K562 (cell line): ENCODE measurements around the gene DPEP2NB. TPM values are rescaled to one million over a fixed set of nuclear protein-coding genes. Genes with fewer than 3 reads are reported as not detected.
A peak's percentile ranks its signal among the peaks of the same experiment; 100 is the strongest.

Experiments used
- CBX2 ChIP-seq: fragments of 200-600 bp; sonication (generic); IDR thresholded peaks from one replicate; pipeline ENCODE4 v1.6.1; 2012; ENCODE audit warnings: mild to moderate bottlenecking, low read length, inconsistent platforms; ENCODE audit not compliant: insufficient read depth, poor library complexity, severe bottlenecking
- CEBPB ChIP-seq: fragments of 450-650 bp; IDR thresholded peaks from 2 replicates; pipeline ENCODE4 v1.6.1; 2016; ENCODE audit warnings: missing genetic modification characterization, missing compliant biosample characterization
- CREM ChIP-seq: IDR thresholded peaks from 2 replicates; pipeline ENCODE4 v1.6.1; 2014; ENCODE audit warnings: antibody characterized with exemption, low read depth
- ELF2 ChIP-seq: fragments of 250-450 bp; sonication (Bioruptor Pico); IDR thresholded peaks from 2 replicates; pipeline ENCODE4 v1.5.0; 2021; ENCODE audit warnings: mild to moderate bottlenecking
- ERF ChIP-seq: fragments of 450-650 bp; formaldehyde crosslinking; IDR thresholded peaks from 2 replicates; pipeline ENCODE4 v1.4.0; 2020; ENCODE audit warnings: mild to moderate bottlenecking, mixed read lengths
- FOS ChIP-seq: IDR thresholded peaks from 3 replicates; pipeline ENCODE4 v1.6.1; 2011; ENCODE audit not compliant: insufficient read length; ENCODE audit errors: extremely low read depth
- LCOR ChIP-seq: sonication (generic); formaldehyde crosslinking; IDR thresholded peaks from 2 replicates; pipeline ENCODE4 v1.8.0; 2022; ENCODE audit warnings: mild to moderate bottlenecking, missing genetic modification reagents
- NR2C1 ChIP-seq, 2 experiments: fragments of 450-650 bp; IDR thresholded peaks; 2 replicates each; pipeline ENCODE4 v1.6.1; 2017; ENCODE audit warnings: mild to moderate bottlenecking in 2 of 2, antibody characterized with exemption in 1 of 2, inconsistent platforms in 1 of 2, missing compliant biosample characterization in 1 of 2, missing genetic modification characterization in 1 of 2
- PHB ChIP-seq: fragments of 250-450 bp; sonication (Bioruptor Pico); IDR thresholded peaks from 2 replicates; pipeline ENCODE4 v1.5.0; 2021
- POU5F1 ChIP-seq: fragments of 150-350 bp; IDR thresholded peaks from 2 replicates; pipeline ENCODE4 v1.6.1; 2014; ENCODE audit warnings: borderline replicate concordance, low read length, low read depth, mild to moderate bottlenecking; ENCODE audit not compliant: partially characterized antibody
- RBBP5 ChIP-seq: fragments of 200-600 bp; sonication (generic); IDR thresholded peaks from 2 replicates; pipeline ENCODE4 v1.6.1; 2012; ENCODE audit warnings: borderline replicate concordance, mild to moderate bottlenecking, low read length, control low read depth, inconsistent platforms; ENCODE audit not compliant: insufficient read depth, poor library complexity, severe bottlenecking
- SAFB2 ChIP-seq: fragments of 200-400 bp; formaldehyde crosslinking; IDR thresholded peaks from 2 replicates; pipeline ENCODE4 v1.6.1; 2018; ENCODE audit warnings: borderline replicate concordance, low read length, low read depth, moderate library complexity; ENCODE audit not compliant: severe bottlenecking
- TRIM28 ChIP-seq: fragments of 450-650 bp; IDR thresholded peaks from 2 replicates; pipeline ENCODE4 v1.6.1; 2017
- ZNF124 ChIP-seq: sonication (generic); formaldehyde crosslinking; IDR thresholded peaks from 2 replicates; pipeline ENCODE4 v1.8.1; 2022; ENCODE audit warnings: missing genetic modification reagents
- ZNF253 ChIP-seq: fragments of 250-450 bp; sonication (Bioruptor Pico); conservative IDR thresholded peaks from 2 replicates; pipeline ENCODE4 v1.6.1; 2021; ENCODE audit warnings: mild to moderate bottlenecking
- ZNF324 ChIP-seq: fragments of 250-450 bp; sonication (Bioruptor Pico); IDR thresholded peaks from 2 replicates; pipeline ENCODE4 v1.4.0; 2020; ENCODE audit warnings: mild to moderate bottlenecking
- ZNF436 ChIP-seq: fragments of 250-450, 450-650 bp; sonication (Bioruptor Pico); formaldehyde crosslinking; IDR thresholded peaks from 2 replicates; pipeline ENCODE4 v1.7.0; 2020; ENCODE audit warnings: mild to moderate bottlenecking
- ZNF444 ChIP-seq: fragments of 250-450 bp; sonication (Bioruptor Pico); IDR thresholded peaks from 2 replicates; pipeline ENCODE4 v1.4.0; 2020; ENCODE audit warnings: mild to moderate bottlenecking, moderate library complexity
- polyA plus RNA-seq, 8 experiments: library from polyadenylated mRNA; depleted of rRNA in 4 of 8; stranded (reverse) in 5 of 8; unstranded in 3 of 8; fragments of >200 nt; fragmentation: Nextera tagmentation in 2 of 8; fragmentation: Illumina TruSeq in 1 of 8; extraction: Ambion mirVana in 2 of 8; extraction: Trizol in 1 of 8; gene quantifications; 2 replicates each; pipeline versions ENCODE4 v1.2.1 to v1.2.3, GENCODE V29; 2011 to 2014; ENCODE audit warnings: inconsistent platforms in 1 of 8, missing spikeins in 1 of 8
- total RNA-seq, 7 experiments: library from RNA; depleted of rRNA in 6 of 7; stranded (reverse); fragments of >200 nt in 6 of 7; fragmentation: Illumina TruSeq in 2 of 7; extraction: Trizol in 2 of 7; gene quantifications; 2 replicates each; pipeline versions ENCODE4 v1.2.1 to v1.2.3, GENCODE V29; 2011 to 2021; ENCODE audit warnings: low replicate concordance in 1 of 7
- TF ChIP-seq, protein P1 (sequence below): fragments of 250-450 bp; sonication (Bioruptor Pico); IDR thresholded peaks from 2 replicates; pipeline ENCODE4 v1.5.0; 2021
- TF ChIP-seq, protein P2 (sequence below), 3 experiments: IDR thresholded peaks in 2 of 3; conservative IDR thresholded peaks in 1 of 3; 2 replicates each; pipeline ENCODE4 v1.5.1; 2011 to 2012; ENCODE audit warnings: low read length in 3 of 3, mild to moderate bottlenecking in 3 of 3, control low read depth in 2 of 3, improper control_type of control experiment in 1 of 3, inconsistent platforms in 1 of 3, low read depth in 1 of 3, mixed read lengths in 1 of 3, moderate library complexity in 1 of 3; ENCODE audit not compliant: insufficient read depth in 2 of 3
- TF ChIP-seq, protein P3 (sequence below): sonication (generic); formaldehyde crosslinking; IDR thresholded peaks from 2 replicates; pipeline ENCODE4 v1.8.0; 2022; ENCODE audit warnings: mild to moderate bottlenecking, low read depth, missing genetic modification reagents
- TF ChIP-seq, protein P4 (sequence below): fragments of 250-450 bp; sonication (Bioruptor Pico); IDR thresholded peaks from 2 replicates; pipeline ENCODE4 v1.5.0; 2021; ENCODE audit warnings: mild to moderate bottlenecking, moderate library complexity

The DPEP2NB gene
- total and polyA plus RNA-seq, 9 of the 15 experiments (the other 6 are each of a cell fraction or from before 2014, with no cell fraction given), result not detected

DNA sequence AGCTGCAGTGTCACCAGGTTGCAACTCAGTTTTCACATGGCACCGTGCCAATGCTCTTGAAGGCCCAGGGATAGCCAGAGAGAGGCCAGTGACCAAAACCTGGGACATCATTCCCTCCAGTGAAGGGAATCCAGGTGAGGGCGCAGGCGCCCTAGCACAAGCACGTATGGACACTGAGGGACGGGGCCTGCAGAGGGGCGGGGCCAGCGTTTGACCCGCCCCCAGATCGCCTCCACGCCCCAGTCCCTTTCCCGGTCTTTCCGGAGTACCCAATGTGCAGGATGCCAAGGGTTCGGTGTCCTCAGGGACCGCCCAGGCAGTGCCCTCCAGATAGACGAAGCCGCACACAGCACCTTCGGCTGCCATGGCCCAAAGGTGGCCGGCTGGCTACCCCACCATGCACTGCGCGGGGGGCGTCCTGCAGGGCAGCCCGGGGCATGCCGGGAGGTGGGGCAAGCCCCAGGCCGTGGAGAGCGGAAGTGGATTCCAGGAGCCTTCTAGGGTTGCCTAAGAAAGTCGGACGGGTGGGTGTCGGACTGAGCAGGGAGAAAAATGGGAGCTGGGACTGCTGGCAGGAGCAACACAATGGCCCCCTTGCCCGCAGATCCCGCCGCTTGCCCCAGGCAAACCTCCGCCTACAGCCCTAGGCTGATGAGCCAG is 51.9 kb downstream of the DPEP2NB start (continued):
- TF ChIP-seq, protein P1, sequence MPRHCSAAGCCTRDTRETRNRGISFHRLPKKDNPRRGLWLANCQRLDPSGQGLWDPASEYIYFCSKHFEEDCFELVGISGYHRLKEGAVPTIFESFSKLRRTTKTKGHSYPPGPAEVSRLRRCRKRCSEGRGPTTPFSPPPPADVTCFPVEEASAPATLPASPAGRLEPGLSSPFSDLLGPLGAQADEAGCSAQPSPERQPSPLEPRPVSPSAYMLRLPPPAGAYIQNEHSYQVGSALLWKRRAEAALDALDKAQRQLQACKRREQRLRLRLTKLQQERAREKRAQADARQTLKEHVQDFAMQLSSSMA (CRISPR knock-in tag), result no peak
- no peak for TF ChIP-seq NR2C1 (IDR thresholded peaks at IDR 0.05)
- no peak for TF ChIP-seq NR2C1 (tag; IDR thresholded peaks at IDR 0.05)
- TF ChIP-seq SAFB2, result no peak
- TF ChIP-seq ELF2 (CRISPR knock-in tag), result no peak
- no peak for TF ChIP-seq FOS
- no peak for TF ChIP-seq LCOR (CRISPR knock-in tag)
- no peak for TF ChIP-seq ERF (CRISPR knock-in tag)
- TF ChIP-seq, protein P2, sequence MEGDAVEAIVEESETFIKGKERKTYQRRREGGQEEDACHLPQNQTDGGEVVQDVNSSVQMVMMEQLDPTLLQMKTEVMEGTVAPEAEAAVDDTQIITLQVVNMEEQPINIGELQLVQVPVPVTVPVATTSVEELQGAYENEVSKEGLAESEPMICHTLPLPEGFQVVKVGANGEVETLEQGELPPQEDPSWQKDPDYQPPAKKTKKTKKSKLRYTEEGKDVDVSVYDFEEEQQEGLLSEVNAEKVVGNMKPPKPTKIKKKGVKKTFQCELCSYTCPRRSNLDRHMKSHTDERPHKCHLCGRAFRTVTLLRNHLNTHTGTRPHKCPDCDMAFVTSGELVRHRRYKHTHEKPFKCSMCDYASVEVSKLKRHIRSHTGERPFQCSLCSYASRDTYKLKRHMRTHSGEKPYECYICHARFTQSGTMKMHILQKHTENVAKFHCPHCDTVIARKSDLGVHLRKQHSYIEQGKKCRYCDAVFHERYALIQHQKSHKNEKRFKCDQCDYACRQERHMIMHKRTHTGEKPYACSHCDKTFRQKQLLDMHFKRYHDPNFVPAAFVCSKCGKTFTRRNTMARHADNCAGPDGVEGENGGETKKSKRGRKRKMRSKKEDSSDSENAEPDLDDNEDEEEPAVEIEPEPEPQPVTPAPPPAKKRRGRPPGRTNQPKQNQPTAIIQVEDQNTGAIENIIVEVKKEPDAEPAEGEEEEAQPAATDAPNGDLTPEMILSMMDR (IDR thresholded peaks at IDR 0.05 in 2 of 3, conservative IDR thresholded peaks at IDR 0.05 in 1 of 3; ENCODE audit: insufficient read depth in 2 of 3, low read depth in 1 of 3, low read length in 3 of 3), result peak in 1 of 3 experiments; percentile 26; a peak in 2 of 6 replicates
- TF ChIP-seq POU5F1, result no peak
- TF ChIP-seq ZNF444 (CRISPR knock-in tag), result no peak
- TF ChIP-seq ZNF124 (CRISPR knock-in tag), result no peak
- no peak for TF ChIP-seq PHB (CRISPR knock-in tag)
- no peak for TF ChIP-seq CREM
- TF ChIP-seq ZNF436 (CRISPR knock-in tag), result no peak
- TF ChIP-seq RBBP5, result no peak
- no peak for TF ChIP-seq CBX2
- no peak for TF ChIP-seq ZNF324
- TF ChIP-seq, protein P3, sequence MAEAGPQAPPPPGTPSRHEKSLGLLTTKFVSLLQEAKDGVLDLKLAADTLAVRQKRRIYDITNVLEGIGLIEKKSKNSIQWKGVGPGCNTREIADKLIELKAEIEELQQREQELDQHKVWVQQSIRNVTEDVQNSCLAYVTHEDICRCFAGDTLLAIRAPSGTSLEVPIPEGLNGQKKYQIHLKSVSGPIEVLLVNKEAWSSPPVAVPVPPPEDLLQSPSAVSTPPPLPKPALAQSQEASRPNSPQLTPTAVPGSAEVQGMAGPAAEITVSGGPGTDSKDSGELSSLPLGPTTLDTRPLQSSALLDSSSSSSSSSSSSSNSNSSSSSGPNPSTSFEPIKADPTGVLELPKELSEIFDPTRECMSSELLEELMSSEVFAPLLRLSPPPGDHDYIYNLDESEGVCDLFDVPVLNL (CRISPR knock-in tag), result no peak
- no peak for TF ChIP-seq ZNF253 (CRISPR knock-in tag)
- TF ChIP-seq, protein P4, sequence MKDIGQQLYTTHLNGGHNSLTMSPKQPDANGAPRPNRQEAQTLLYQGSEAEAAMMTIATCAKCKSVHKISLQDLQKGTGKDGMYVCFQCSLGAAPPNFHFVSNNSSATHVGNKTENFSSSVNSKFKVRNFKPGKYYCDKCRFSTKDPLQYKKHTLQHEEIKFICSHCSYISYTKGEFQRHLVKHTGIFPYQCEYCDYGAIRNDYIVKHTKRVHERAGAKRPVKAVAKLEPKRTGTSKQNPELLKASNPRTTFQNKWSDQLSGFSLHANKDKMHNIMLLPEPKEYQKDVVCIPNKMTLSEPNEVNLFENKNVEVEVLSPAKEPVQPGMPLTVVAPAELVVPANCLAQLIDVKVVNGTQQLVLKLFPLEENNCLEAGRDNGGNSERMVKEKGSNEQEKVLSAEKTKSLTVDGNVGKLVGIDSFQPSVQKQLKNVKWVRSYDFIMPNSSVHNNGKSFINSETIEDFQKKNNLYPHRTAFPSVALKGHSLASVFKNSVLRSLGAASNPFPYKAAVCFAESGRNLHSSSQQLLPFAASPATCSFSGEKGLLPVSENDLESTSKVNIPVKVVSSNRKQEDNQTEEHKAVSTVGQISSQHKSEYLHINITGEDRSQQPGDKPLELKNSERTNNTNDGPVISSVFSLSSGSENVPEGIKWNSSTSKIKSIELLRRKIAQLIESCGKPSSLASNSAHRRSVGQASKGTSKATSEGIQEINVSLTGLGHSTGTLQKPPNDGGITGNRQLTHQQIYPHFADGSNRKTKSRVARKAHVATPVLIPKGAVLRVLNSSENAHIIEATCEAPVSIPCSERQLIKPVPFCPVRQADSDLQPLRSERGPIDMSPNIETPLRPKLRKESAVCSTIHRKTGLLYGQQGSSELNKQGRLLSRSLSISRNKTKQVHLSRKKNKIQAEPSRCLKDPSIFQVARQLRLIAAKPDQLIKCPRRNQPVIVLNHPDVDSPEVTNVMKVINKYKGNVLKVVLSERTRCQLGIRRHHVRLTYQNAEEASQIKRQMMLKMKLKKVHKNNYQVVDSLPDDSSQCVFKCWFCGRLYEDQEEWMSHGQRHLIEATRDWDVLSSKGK, result no peak
- no peak for TF ChIP-seq CEBPB (tag)
- no peak for TF ChIP-seq TRIM28
